Common myeloid progenitor, CD34-positive (primary cell): ENCODE data around the gene ARPC4.

Source experiments
- CTCF ChIA-PET: fragments of 350-600 bp; sonication (Branson Sonifier 250); formaldehyde crosslinking; loops from one replicate; lab custom pipeline; 2021; ENCODE audit warnings: antibody characterized with exemption; lab: Charles Lee
- POLR2A ChIA-PET: fragments of 350-600 bp; sonication (Branson Sonifier 250); formaldehyde crosslinking; loops from one replicate; lab custom pipeline; 2021; ENCODE audit warnings: antibody characterized with exemption; lab: Charles Lee
- DNase-seq, 3 donors: peaks; one replicate each; pipeline versions ENCODE4 v3.0.0 to v3.0.0-alpha.2; 2013
- H3K27ac ChIP-seq, 2 experiments: 1 replicate in 1 of 2; 2 replicates in 1 of 2; pipeline ENCODE4 v1.7.0; 2013; ENCODE audit warnings: inconsistent platforms in 2 of 2, low read length in 2 of 2, mild to moderate bottlenecking in 2 of 2, low read depth in 1 of 2, moderate library complexity in 1 of 2; ENCODE audit not compliant: severe bottlenecking in 2 of 2, insufficient read depth in 1 of 2, poor library complexity in 1 of 2
- H3K27me3 ChIP-seq, 5 experiments: replicated peaks in 2 of 5; 1 replicate in 3 of 5; 2 replicates in 2 of 5; pipeline versions ENCODE4 v1.6.1 to v1.7.0; 2013; ENCODE audit warnings: low read length in 4 of 5, mild to moderate bottlenecking in 2 of 5, moderate library complexity in 2 of 5, inconsistent platforms in 1 of 5; ENCODE audit not compliant: insufficient read depth in 5 of 5, control insufficient read depth in 4 of 5
- H3K36me3 ChIP-seq, 4 experiments: 1 replicate in 2 of 4; 2 replicates in 2 of 4; pipeline versions ENCODE4 v1.6.1 to v1.7.0; 2013; ENCODE audit warnings: low read length in 3 of 4, control low read depth in 1 of 4, mild to moderate bottlenecking in 1 of 4; ENCODE audit not compliant: control insufficient read depth in 4 of 4, insufficient read depth in 4 of 4
- H3K4me1 ChIP-seq, 4 experiments: 1 replicate in 3 of 4; 2 replicates in 1 of 4; pipeline versions ENCODE4 v1.6.1 to v1.7.1; 2013; ENCODE audit warnings: low read length in 3 of 4, mild to moderate bottlenecking in 3 of 4, control low read depth in 1 of 4, inconsistent platforms in 1 of 4, moderate library complexity in 1 of 4; ENCODE audit not compliant: control insufficient read depth in 4 of 4, insufficient read depth in 4 of 4; ENCODE audit errors: control extremely low read depth in 1 of 4
- H3K4me3 ChIP-seq, 7 experiments: 1 replicate in 4 of 7; 2 replicates in 3 of 7; pipeline versions ENCODE4 v1.5.1 to v1.7.0; 2013; ENCODE audit warnings: mild to moderate bottlenecking in 7 of 7, low read length in 6 of 7, moderate library complexity in 6 of 7, inconsistent platforms in 2 of 7, low read depth in 2 of 7, control low read depth in 1 of 7; ENCODE audit not compliant: insufficient read depth in 4 of 7, control insufficient read depth in 1 of 7; ENCODE audit errors: extremely low read depth in 1 of 7
- H3K9me3 ChIP-seq, 5 experiments: 1 replicate in 4 of 5; 2 replicates in 1 of 5; pipeline versions ENCODE4 v1.6.1 to v1.7.1; 2013; ENCODE audit warnings: low read length in 4 of 5, mild to moderate bottlenecking in 2 of 5, inconsistent platforms in 1 of 5, low read depth in 1 of 5, moderate library complexity in 1 of 5; ENCODE audit not compliant: control insufficient read depth in 4 of 5, insufficient read depth in 2 of 5; ENCODE audit errors: control extremely low read depth in 1 of 5
- WGBS: methylation state at CpG from one replicate; pipeline ENCODE4 v1.1.5; 2013; ENCODE audit not compliant: insufficient coverage; 5-methylcytosine and 5-hydroxymethylcytosine counted together

Gene ARPC4

GRCh38 chr3:9760779-9761505 is 31.9 kb upstream of the ARPC4 start:
- Histone ChIP-seq H3K27ac (no peak overlapping the region), H3K27me3 (no peaks in the 10 kb centered on the region), H3K9me3 (no peaks in the 10 kb centered on the region), H3K36me3 (peaks cover 4 to 40% (median 20%) of the 10 kb centered on the region in 4 experiments), H3K4me3 (no peak overlapping the region), H3K4me1 (no peaks in the 10 kb centered on the region)
- ChIA-PET POLR2A (interaction anchor here (0.6 kb wide), 1 partner anchor 9 kb away, joined by 4 read pairs; the partner anchor contains the start of gene CAMK1), CTCF (no interaction called here)
- no peak for DNase-seq
- WGBS, result 100% methylated on average over 7 of the region's 10 CpGs

GRCh38 chr3:9761919-9762318 is 31.0 kb upstream of the ARPC4 start:
- ChIA-PET POLR2A (no interaction called here), CTCF (no interaction called here)
- no peaks in the 10 kb centered on the region for H3K27me3 ChIP-seq
- WGBS, result 96% methylated on average over 5 of the region's 5 CpGs
- no peaks in the 10 kb centered on the region for H3K9me3 ChIP-seq
- H3K36me3 ChIP-seq, result peaks cover 0 to 31% (median 15%) of the 10 kb centered on the region in 4 experiments
- H3K27ac ChIP-seq, result no peak overlapping the region
- H3K4me1 ChIP-seq, result peaks cover 0 to under 1% (median 0%) of the 10 kb centered on the region in 4 experiments
- no peak overlapping the region for H3K4me3 ChIP-seq
- DNase-seq, result no peak

- CTCF ChIA-PET, result interaction anchor here (1.3 kb wide), 1 partner anchor 9 kb away, joined by 3 read pairs; no protein-coding TSS in a partner anchor
- Histone ChIP-seq H3K36me3 (peaks cover 0 to 22% (median 9%) of the 10 kb centered on the region in 4 experiments), H3K4me3 (no peak overlapping the region), H3K9me3 (no peaks in the 10 kb centered on the region), H3K27me3 (peaks cover 0 to 2% (median 0%) of the 10 kb centered on the region in 5 experiments), H3K27ac (no peak overlapping the region), H3K4me1 (peaks cover 0 to 8% (median 0%) of the 10 kb centered on the region in 4 experiments)
- POLR2A ChIA-PET, result no interaction called here
- 96% methylated on average over 4 of the region's 8 CpGs for WGBS
- DNase-seq, result no peak
Observed at GRCh38 chr3:9762871-9763270, 30.0 kb upstream of the ARPC4 start.

- WGBS, result 92% methylated on average over 3 of the region's 4 CpGs
- H3K27ac ChIP-seq, result no peak overlapping the region
- peaks cover 0 to 19% (median 12%) of the 10 kb centered on the region in 4 experiments for H3K4me1 ChIP-seq
- H3K9me3 ChIP-seq, result no peaks in the 10 kb centered on the region
- POLR2A ChIA-PET, result no interaction called here
- CTCF ChIA-PET, result interaction anchor here (0.8 kb wide), 1 partner anchor 9 kb away, joined by 3 read pairs; no protein-coding TSS in a partner anchor
- H3K4me3 ChIP-seq, result no peak overlapping the region
- H3K27me3 ChIP-seq, result peaks cover 0 to 21% (median 0%) of the 10 kb centered on the region in 5 experiments
- H3K36me3 ChIP-seq, result no peaks in the 10 kb centered on the region
- DNase-seq, result no peak
Observed at GRCh38 chr3:9765865-9766264, 27.0 kb upstream of the ARPC4 start.

GRCh38 chr3:9767418-9767817 is 25.5 kb upstream of the ARPC4 start:
- ChIA-PET CTCF (interaction anchor here (1.1 to 1.8 kb wide), 4 partner anchors 8 to 40 kb away, joined by 3 to 5 read pairs (median 4); no protein-coding TSS in a partner anchor), POLR2A (no interaction called here)
- Histone ChIP-seq H3K27ac (no peak overlapping the region), H3K4me3 (no peak overlapping the region), H3K4me1 (peaks cover 0 to 19% (median 12%) of the 10 kb centered on the region in 4 experiments), H3K27me3 (peaks cover 0 to 22% (median 0%) of the 10 kb centered on the region in 5 experiments), H3K9me3 (no peaks in the 10 kb centered on the region), H3K36me3 (no peaks in the 10 kb centered on the region)
- 95% methylated on average over 6 of the region's 7 CpGs for WGBS
- no peak for DNase-seq

GRCh38 chr3:9768141-9768775 is 24.6 kb upstream of the ARPC4 start:
- POLR2A ChIA-PET, result interaction anchor here (1.0 kb wide), 1 partner anchor 11 kb away, joined by 3 read pairs; no protein-coding TSS in a partner anchor
- Histone ChIP-seq H3K27ac (no peak overlapping the region), H3K4me1 (peaks cover 0 to 19% (median 12%) of the 10 kb centered on the region in 4 experiments), H3K36me3 (no peaks in the 10 kb centered on the region), H3K4me3 (no peak overlapping the region), H3K27me3 (peaks cover 0 to 25% (median 0%) of the 10 kb centered on the region in 5 experiments), H3K9me3 (no peaks in the 10 kb centered on the region)
- DNase-seq, result no peak
- WGBS, result 95% methylated on average over 5 of the region's 6 CpGs
- CTCF ChIA-PET, result interaction anchor here (1.0 to 1.8 kb wide), 5 partner anchors 9 to 46 kb away, joined by 3 to 5 read pairs (median 4); no protein-coding TSS in a partner anchor
